Stimulated activated CD4-positive, alpha-beta T cell treated with anti-CD3 and anti-CD28 coated beads, Interleukin-15, amount 100 ng/mL, for 48 hours (primary cell): ENCODE results near the gene GLOD5.

Experiments used
- DNase-seq, 2 donors: peaks; one replicate each; pipeline ENCODE4 v3.0.0-alpha.2; 2020; ENCODE audit warnings: low read depth in 2 of 2

Gene GLOD5

DNA sequence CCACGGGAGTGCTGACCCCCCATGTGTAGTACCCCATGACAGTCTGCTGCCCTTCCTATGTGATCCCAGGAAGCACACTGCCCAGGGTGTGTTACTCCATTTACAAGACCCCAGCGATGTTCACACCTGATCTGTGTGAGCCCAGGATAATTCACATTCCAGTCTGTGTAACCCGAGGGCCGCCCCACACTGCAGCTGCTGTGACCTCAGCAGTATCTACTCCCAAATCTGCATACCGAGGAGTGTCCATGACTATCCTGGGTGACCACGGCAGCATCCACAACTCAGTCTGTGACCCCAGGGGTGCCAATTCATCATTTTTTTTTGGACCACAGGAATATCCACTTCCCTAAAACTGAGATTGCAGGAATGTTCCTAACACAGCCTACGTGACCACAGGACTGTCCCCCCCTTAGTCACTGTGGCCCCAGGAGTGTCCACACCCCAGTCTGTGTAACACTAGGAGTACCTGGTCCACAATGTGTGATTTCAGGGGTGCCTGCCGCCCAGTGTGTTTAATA lies 7.8 kb upstream of the GLOD5 start:
- DNase-seq = no peak

DNA sequence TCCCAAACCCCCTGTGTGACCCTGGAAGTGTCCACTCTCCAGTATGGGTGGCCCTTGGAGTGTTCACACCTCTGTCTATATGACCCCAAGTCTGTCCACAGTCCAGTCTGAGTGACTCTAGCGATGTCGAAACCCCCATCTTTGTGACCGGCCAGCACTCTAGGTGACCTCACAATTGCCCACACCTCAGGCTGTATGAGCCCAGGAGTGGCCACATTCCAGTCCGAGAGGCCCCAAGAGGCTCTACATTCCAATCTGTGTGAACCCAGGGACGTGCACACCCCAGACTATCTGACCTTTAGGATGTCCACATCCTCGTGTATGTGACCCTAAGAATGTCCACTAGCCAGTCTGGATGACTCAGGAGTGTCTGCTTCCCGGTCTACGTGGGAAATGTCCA lies 7.3 kb upstream of the GLOD5 start:
- no peak for DNase-seq

DNA sequence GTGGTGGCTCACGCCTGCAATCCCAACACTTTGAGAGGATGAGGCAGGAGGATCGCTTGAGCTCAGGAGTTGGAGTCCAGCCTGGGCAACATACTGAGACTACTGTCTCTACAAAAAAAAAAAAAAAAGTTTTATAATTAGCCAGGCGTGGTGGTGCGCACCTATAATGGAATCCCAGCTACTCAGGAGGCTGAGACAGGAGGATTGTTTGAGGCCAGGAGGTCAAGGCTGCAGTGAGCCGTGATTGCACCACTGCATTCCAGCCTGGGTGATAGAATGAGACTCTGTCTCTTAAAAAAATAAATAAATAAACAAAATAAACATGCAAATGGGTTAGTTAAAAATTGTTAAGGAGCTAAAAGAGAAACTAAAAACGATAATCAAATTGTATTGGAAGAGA lies 7.7 kb downstream of the GLOD5 start:
- DNase-seq = no peak

DNA sequence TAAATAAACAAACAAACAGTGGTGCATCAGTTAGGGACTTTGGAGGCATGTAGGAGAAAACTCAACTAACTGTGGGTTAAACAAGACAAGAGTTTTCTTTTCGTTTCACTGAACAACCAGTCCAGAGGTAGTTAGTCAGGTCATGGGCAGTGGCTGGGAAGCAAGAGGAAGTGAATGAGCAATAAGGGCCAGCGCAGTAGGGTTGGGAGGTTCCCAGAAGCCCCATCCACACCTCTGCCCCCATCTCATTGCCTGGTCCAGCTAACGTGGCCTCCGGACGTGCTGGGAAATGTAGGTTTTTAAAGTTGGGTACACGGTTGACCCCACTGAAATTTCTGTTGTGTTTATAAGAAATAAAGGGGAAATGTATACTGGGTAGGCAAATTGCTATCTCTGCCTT lies 8.7 kb downstream of the GLOD5 start:
- no peak for DNase-seq

DNA sequence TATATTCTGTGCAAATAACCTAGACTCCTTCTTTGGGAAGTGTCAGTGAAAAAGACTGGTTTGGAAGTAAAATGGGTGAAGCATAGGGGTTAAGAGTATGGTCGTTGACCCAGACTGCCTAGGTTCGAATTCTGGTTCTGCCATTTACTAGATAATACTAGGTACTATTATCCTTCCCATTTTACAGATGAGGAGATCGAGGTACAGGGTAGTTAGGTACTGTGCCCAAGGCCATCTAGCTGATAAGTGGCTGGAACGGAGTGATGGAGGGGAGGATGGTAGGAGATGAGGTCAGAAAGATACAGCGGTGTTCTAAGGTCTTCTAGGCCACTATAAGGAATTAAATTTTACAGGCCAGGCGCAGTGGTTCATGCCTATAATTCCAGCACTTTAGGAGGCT lies 11.1 kb downstream of the GLOD5 start:
- DNase-seq = no peak

DNA sequence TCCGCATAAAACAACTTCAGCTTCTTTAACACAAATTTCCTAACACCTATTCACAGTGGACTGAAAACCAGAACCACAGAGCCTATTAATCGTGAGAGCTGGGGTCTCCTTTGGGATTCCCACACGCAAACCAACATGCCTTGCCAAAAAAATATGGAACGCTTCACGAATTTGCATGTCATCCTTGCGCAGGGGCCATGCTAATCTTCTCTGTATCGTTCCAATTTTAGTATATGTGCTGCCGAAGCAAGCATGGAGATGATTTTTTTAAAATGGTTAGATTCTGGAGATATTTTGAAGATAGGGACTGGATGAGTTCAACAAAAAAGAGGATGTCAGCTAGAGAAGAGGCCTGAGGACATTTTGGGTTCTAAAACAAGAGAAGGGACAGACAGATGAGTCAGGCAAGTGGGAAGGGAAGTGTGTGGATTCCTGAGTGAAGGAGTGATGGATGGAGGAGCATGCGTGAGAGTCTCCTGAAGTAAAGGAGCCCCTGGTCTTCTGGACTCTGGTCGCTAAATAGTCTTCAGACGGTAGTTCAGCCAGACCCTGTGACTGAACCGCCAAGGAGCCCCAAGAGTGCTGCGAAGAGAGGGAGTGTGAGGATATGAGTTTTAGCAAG lies 15.4 kb downstream of the GLOD5 start:
- no peak for DNase-seq

DNA sequence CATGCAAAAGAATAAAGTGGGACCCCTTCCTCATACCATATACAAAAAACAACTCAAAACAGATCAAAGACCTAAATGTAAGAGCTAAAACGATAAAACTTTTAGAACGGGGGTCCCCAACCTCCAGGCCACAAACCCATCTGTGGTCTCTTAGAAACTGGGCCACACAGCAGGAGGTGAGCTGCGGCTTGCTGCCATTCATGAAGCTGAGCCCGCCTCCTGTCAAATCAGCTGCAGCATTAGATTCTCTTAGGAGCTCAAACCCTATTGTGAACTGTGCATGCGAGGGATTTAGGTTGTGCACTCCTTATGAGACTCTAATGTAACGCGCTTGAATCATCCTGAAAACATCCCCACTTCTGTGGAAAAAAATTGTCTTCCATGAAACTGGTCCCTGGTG lies 17.9 kb downstream of the GLOD5 start:
- no peak for DNase-seq

DNA sequence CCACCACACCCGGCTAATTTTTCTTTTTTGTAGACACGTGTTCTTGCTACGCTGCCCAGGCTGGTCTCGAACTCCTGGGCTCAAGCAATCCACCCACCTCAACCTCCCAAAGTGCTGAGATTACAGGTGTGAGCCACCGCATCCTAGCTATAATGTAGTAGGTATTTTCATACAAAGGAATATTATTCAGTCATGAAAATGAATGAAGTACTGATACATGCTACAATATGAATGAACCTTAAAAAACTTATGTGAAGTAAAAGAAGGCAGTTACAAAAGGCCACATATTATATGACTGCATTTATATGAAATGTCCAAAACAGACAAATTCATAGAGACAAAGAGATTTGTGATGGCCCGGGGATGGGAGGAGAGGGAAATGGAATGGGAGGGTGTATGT lies 20.2 kb downstream of the GLOD5 start:
- DNase-seq = no peak

DNA sequence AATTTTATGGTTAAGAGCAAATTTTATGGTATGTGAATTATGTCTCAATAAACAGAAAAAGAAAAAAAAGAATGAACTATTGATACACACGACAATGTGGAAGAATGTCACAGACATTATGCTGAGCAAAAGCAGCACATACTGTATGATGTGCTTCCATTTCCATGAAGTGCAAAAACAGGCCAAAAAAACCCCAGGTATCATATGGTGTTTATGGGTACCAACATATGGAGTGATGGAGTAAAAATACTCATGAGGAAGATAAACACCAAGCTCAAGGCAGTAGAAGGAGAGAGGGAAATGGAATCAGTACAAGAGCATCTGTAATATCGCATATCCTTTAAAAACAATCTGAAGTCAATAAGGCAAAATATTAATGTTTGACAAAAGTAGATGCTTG lies 20.7 kb downstream of the GLOD5 start:
- no peak for DNase-seq

DNA sequence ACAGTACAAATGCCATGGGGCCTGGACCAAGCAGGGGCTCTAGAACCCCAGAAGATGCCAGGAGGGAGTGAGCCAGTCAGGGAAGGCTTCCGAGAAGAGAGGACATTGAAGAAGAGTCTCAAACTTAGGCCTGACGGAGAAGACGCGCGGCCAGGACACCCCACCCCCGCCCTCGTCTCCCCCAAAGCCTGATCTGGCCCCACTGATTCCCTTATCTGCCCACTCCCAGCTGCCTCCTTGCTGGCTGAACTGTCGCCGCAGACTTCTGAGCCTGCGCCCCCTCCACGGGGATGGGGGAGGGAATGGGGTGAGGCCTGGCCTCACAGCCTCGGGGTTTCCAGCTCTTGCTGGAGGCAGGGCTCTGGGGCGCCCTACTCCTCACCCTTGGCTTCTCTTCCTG lies 21.2 kb downstream of the GLOD5 start:
- no peak for DNase-seq

DNA sequence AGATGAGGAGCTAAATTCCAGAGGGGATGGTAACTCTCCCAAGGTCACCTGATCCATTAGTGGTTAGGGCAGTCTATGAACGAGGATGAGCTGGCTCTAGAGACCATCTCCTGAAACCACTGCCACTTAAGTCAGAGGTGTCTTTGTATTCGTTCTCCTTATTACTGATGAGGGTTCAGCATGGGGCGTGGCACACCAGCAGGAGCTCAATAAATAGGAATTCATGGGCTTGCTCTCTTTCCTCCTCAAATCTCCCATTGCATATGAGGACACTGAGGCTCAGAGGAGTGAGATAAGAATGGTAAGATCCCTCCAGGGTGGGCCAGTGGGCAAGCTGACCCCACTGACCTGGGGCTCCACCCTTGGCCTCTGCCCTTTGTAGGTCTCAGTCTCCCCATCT lies 23.2 kb downstream of the GLOD5 start:
- DNase-seq = no peak

DNA sequence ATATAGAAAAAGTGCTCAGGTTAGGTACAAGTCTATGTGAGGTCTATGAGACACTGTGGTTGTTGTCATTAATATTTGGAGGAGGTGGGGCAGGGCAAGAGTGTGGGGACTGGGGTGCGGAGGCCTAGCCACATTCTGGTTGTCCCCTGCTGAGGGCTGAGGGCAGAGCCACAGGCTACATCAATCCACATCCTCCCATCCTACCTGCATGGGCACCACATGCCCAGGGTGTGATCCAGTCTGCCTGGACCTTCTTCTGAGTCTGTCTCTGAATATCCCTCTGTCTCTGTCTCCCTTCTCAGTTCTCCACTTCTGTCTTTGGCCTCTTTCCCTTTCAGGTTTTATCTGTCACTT lies 23.6 kb downstream of the GLOD5 start:
- DNase-seq = no peak

DNA sequence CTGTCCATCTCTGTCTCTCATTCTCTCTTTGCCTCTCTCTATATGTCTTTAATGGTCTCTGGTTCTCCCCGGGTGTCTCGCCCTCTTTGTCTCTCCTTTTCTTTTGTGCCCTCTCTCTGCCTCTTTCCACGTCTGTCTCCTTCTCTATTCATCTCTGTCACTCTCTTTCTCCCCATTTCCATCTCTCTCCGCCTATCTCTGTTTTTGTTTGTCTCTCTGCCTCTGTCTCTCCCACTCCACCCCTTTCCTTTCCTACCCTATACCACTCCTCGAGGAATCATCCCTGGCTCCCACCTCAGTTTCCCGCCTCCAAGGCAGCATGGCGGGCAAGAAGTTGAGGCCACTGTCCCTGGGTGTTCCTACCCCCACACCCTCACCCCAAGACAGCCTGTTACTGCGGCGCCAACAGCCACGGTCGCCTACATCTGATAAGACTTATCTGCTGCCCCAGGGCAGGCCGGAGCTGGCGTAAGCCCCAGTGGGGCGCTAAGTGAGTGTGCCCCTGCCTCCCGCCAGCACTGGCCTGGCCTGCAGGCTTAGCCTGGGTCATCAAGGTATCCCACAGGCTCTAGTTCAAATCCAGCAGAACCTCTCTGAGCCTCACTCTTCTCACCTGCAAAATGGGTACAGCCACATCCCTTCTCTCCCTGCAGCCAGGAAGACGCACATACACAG lies 24.1 kb downstream of the GLOD5 start:
- DNase-seq = no peak

DNA sequence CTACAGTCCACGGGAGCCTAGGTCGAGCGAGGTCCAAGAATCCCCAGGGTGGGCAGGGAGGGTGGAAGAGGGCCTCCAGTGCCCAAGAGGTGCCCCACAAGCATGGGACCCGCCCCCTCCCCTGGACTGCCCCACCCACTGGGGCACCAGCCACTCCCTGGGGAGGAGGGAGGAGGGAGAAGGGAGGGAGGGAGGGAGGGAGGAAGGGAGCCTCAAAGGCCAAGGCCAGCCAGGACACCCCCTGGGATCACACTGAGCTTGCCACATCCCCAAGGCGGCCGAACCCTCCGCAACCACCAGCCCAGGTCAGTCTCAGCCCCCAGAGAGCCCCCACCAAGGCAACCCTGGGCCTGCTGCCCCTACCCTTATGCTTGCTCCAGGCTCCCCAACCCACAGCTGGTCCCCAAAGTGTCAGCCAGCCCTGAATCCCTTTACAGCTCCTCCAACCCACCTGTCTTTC lies 24.8 kb downstream of the GLOD5 start, which contains the start of gene GATA1:
Gene GATA1, plus strand, starts transcription at position 250 of the 460 bp plus-strand sequence. CDS start 4,520 bp downstream, outside the sequence.
- no peak for DNase-seq

DNA sequence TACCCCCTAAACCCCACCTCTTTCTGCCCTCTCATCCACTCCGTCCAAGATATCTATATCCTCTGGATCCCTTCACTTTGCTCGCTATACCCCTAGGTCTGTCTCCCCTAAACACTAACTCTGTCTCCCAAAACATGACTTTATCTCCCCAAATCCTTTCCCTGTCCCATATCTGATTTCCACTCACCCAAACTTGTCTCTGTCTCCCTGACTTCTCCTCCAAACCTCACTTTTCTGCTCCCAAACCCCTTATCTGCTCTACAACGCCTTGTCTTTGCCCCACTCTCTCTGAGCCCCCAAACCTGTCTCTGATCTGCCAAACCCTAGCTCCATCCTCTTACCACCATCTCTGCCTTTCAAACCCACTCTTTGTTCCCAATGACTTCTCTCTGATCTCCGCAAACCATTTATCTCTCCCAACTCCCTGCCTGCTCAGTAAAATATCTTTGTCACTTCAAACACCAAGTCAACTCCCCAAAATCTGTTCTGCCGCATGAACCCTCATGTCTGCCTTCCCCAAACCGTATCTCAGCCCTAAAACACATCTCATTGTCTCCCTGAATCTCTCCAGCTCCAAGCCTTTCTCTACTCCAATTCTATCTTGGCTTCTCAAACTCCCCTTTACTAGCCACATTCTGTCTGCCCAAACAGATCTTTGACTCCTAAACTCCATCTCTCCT lies 25.4 kb downstream of the GLOD5 start:
- no peak for DNase-seq

DNA sequence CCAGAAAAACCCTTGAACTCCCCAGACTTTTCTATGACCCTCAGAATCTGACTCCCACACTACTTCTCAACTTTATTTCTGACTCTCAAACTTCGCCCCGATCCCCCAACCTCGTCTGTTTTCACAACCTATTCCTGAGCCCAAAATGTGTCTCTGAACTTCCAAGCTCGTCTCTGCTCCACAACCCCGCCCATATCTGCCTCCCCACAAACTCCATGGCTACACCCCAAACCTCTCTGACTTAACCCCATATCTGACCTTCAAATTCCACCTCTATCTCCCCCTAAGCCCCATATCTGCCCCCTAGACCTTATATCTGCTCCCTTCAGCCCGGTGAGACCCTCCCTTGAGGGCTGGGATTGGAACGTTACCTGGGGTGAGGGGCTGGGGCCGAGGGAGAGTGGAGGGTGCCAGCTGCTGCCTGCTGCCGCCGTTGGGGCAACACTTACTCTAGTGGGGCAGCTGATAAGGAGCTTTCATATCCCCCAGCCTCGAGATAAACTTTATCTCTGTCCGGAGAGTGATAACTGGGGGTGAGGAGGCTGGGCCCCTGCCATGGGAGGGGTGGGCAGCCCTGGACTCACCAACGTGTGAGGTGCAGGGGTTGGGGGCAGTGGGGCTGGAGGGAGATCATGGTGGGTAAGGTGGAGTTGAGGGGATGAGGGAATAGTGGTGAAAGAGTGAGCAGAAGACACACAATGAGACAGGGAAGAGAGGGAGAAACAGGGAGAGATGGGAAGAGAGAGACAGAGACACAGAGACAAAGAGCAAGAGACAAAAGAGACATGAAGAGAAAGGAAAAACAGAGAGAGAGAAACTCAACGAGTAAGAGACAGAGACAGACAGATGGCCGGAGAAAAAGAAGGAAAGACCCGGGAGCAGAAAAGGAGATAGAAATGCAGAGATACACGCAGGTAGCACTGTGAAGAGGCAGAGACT lies 26.2 kb downstream of the GLOD5 start:
- DNase-seq = no peak

DNA sequence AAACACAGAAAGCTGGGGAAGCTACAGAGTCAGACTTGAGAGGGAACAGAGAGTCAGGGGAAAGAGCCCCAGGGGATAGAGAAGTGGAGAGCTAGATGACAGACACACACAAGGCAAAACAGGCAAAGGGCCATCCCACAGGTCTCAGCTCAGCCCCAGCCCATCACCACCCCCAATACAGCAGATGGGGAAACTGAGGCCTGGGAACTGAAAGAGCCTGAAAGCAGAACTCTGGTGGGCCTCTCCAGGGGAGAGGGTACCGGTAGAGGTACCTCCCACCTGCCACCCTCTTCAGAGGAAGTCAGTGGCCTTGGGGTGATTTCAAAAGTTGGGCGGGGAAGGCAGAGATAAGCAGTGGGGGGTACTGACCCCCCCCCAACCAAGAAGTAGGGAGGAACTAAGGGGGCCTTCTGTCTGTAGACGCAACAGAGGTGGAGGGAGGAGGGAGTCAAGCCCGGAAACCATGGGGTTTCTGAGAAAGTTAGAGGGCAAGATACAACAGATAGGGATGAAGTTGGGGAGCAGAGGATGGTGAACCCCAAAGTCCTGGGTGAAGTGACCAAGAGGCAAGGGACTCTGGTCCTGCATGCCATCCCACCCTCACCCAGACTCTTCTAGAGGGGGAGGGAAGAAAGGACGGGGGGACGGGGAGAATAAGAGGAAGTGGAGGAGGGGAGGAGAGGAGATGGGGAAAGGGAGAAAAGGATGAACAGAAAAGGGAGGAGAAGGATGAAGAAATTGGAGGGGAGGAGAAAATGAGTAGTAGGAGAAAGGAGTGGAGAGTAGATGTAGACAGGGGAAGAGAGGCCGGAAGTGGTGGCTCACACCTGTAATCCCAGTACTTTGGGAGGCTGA lies 28.0 kb downstream of the GLOD5 start:
- DNase-seq = no peak

DNA sequence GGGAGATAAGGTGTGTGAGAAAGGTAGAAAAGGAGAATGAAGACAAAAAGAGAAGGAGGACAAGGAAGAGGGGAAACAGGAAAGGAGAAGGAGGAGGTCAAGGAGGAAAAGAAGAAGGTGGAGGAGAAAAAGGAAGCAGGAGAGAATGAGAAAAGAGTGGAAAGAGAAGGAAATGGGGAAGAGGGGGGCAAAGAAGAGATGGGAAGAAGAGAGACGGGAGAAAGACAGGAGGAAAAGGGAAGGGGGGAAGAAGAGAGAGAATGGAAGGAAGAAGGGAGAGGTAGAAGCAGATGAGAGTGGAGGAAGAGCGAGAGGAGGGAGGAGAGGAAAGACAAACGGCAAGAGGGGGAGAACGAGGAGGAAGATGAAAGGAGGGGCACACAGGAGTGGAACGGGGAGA lies 28.9 kb downstream of the GLOD5 start:
- no peak for DNase-seq

DNA sequence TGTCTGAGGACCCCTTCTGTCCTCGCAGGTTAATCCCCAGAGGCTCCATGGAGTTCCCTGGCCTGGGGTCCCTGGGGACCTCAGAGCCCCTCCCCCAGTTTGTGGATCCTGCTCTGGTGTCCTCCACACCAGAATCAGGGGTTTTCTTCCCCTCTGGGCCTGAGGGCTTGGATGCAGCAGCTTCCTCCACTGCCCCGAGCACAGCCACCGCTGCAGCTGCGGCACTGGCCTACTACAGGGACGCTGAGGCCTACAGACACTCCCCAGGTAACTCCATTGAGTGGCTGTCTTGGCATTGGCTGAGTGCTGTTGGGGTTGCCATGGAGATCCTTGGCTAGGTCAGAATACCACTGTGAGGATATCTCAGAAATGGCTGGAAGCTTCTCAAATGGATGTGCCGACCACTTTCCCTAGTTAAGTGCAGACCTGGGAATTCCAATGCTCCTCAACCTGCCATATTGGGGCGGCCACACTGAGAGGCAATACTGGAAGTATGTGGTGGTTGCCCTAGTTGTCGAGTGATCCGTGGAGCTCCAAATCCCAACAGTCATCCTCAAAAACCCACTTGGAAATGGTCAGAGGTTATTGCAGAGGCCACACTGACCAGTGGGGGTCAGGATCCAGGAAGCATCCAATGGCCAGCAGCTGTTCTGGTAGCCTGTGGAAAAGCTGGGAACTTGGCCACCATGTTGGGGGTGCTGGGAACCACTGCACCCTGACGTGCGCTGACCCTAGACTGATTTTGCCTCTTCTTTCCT lies 29.7 kb downstream of the GLOD5 start:
- DNase-seq = no peak

DNA sequence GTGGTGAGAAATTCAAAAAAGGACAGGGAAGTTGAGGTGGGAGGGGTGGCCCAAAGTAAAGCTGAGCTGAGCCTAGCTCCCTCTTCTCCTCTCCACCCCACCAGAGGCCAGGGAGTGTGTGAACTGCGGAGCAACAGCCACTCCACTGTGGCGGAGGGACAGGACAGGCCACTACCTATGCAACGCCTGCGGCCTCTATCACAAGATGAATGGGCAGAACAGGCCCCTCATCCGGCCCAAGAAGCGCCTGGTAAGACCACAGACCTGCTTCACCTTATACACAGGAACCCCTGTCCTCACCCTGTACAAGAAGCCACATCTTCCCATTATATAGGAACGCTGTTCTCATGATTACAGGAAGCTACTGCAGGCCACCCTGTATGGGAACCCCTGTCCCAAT lies 30.7 kb downstream of the GLOD5 start:
- no peak for DNase-seq
